T-helper 2 cell (primary cell): ENCODE measurements around the gene NEB.

ENCODE experiments used
- DNase-seq, 5 experiments: peaks; one replicate each; pipeline versions ENCODE4 v3.0.0 to v3.0.0-alpha.2; 2012 to 2022

Gene NEB

GRCh38 chr2:151472966-151473365 lies 261.3 kb downstream of the NEB start:
- no peak for DNase-seq

GRCh38 chr2:151470556-151470955 lies 263.7 kb downstream of the NEB start:
- no peak for DNase-seq

GRCh38 chr2:151465771-151466170 lies 268.5 kb downstream of the NEB start:
- DNase-seq, result no peak

GRCh38 chr2:151459358-151459757 lies 274.9 kb downstream of the NEB start:
- no peak for DNase-seq

GRCh38 chr2:151439127-151439526 lies 295.1 kb downstream of the NEB start:
- no peak for DNase-seq

- no peak for DNase-seq
Measured at GRCh38 chr2:151438506-151438905, 295.8 kb downstream of the NEB start.

GRCh38 chr2:151437630-151438029 lies 296.6 kb downstream of the NEB start:
- peak in 1 of 5 experiments; percentile 50 for DNase-seq
